NCI-H1694 treated with DMSO at 0.1 percent for 48 hours (cell line): ENCODE results near the gene MBNL2.

ENCODE experiments used
- DNase-seq: peaks from one replicate; lab custom pipeline; 2025; lab: John Stamatoyannopoulos, UW

MBNL2 gene

DNA sequence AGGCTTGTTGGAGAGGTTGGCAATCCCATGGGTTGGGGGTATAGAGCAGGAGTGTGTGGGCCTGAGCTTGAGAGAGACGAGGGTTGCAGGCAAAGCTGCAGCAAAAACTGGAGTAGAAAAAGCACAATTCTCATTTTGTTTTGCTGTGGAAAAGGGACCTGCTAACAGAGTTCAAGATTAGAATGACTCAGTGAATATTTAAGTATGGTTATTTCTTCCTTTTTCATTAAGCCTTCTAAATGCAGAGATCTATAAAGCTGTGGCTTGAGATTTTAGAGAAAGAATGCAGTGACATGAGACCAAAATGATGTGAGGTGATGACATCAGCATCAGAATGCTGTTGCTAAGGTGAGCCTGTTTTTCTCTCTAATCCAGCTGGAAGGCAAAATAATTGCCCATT, 10.8 kb upstream of the MBNL2 start:
- DNase-seq = no peak

DNA sequence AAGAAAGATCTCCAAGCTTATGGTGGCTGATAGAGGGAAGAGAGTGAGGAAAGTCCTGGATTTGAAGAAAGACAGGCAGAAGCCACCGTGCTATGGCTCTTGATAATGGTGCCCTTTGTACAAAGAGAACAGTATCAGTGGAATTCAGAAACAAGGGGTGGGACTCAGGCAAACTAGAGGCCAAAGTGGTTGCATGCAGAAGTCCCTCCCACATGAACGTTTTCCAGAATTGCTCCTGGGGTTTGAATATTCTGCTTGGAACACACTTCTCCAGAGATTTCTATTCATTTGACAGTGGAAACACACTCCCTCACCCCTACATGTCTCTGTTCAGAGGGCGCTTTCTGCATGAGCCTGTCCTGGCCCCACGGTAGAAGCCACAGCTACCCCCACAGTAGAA, 10.1 kb upstream of the MBNL2 start:
- DNase-seq = no peak

DNA sequence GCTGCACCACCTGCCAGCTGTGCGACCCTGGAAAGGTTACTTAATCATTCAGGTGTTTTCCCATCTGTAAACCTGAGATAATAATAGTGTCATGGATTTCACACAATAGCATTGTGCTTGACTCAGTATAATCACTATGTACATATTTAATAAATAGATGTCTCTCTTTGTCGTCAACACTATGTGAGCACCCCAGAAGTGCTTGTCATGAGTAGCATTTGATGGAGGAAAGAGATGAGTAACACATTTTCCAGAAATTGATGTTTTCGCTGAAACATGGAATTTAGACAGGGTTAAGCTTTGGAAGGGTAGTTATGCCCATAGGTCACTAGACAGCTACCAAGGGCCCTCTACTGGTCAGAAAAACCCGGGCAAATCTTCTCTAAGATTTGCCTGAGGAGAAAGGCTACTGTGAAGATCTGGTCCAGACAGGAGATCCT, 9.5 kb upstream of the MBNL2 start:
- DNase-seq = no peak

DNA sequence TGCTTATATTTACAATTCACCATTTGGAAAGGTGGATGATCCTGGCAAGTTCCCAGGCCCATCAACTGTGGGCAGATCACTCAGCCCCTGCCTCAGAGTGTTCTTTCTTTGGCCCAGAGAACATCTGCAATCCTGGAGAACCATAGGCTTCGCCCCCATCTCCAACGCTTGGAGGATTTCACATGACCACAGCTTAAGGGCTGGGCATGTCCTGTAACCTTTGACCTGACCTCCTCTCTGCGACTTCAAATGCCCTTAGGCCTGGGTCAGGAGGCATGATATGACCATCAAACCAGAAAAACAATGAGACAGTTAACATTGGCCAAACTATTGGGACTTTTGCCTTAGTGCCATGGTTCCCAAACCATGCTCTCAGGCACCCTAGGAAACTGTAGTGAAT, 7.2 kb upstream of the MBNL2 start:
- DNase-seq = no peak

DNA sequence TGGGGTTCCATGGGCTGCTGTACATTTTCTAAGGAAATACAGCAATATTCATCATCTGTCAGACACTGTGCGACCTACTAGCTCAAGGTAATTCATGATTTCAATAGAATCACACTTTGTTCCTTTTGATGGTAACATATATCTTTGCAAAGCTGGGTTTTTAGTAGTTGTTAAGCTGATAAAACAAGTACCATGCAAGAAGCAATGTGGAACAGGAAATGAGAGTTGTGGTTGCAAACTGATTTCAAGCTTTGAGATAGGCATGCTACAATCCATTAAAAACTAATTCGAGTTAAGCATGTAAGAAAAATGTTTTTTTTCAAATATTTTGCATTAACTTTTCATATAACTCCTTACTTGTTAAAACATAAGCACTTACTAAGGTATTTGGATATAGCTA, 6.8 kb upstream of the MBNL2 start:
- DNase-seq = no peak

DNA sequence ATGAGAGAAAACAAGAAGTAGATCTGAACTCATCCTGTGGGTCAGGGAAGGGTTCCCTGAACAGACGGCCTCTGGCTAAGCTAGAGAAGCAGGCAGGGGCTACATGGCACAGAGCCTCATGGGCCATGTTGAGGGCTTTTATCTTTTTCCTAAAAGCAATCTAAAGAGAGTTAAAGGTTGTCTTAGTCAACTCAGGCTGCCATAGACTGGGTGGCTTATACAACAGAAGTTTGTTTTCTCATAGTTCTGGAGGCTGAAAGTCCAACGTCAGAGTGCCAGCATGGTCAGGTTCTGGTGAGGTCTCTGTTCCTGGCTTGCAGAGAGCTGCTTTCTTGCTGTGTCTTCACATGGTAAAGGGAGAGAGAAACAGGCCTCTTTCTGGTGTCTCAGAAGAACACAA, 2.9 kb upstream of the MBNL2 start:
- no peak for DNase-seq

DNA sequence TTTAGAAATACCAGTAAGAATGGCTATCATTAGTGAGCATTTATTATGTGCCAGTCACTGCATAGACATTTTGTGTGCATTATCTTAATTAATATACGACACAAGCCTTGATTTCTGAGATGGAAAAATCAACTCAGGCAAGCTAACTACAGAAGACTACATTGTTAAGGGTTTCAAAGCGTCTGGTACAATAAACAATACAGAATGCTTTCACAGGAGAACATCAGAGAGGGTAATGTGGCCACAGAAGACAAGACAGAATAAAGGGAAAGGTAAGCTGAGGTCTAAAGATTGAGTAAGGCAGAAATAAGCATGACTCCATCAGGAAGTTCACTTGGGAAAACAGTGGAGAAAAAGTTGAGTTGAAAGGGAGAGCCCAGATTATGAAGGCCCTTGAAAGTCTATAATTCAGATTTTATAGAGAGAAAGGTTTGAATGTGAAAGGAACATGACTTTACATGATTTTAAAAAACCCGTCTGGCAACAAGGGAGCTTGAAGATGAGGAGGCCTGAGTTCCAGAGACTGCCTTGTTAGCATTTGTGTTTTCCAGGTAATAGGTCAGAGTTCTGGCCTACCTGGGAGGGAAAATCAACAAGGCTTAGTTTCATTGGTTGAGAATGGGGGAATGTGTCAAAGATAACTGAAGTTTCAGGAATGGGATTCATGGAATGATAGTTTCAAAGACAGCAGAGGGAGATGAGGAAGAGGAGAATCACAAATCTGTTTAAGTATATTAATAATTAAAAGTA, 1.8 kb upstream of the MBNL2 start:
- no peak for DNase-seq

DNA sequence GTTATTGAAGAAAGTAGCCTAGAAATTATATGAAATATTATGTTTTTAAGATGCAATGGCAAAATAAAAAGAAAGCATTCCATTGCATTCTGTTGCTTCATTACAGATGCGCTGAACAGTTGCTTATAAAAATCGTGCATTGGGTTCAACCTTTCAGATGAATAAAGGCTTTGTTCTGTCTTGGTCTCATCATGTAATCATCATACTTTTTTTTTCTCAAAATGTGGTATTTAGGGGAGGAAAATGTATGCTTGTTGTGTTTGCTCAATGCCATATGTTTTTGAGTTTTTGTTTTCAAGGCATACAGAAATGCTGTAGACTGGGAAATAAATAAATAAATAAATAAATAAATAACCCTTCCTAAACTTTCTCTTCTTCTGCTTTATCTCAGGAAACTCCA, 1.1 kb upstream of the MBNL2 start:
- no peak for DNase-seq

DNA sequence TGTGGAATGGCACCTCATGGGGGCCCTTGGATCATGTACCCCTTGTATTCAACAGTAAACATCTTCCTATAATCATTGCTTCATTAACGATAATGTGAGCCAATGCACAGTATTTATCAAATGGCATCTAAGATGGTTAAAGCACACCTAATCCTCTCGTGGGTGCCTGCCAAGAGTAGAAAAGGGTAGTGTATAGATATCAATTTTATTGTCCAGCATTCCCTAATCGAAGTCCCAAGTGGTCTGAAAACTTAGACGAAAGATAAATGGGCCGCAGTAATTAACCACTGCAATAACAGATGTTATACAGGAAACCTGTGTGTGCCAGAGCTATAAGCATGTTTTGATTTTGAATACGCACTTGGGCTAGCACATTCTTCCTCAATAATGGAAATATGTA, 667 bp upstream of the MBNL2 start:
- DNase-seq = no peak

DNA sequence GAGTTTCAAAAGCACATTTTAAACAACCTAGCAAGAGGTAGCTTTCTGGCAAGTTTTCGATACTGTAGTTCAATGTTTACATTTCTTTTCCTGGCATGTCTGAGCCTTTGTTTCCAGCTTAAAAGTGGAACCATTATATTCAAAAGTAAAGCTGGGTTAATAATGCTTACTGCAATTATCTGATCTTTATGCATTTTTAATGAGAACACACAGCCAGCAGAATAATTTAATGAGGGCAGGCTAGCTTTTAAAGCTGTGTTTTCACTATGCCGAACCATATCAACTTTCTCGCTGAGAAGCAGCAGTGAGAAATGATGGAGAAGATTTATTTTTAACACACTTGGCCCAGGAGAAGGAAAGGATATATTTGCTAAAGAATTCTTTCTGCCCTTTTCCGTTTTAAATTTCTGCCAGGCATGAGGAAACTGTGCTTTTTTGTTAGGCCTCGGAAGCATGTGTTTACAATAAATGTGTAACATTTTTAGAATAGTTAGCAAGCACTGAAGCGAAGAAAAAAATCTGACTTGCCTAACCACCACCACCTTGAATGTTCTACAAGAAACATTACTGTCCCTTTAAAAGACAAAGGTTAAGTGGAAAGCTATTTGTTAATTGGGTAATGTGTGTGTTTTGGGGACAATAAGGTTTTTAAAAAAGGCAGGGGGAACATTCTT, 1.0 kb downstream of the MBNL2 start:
- DNase-seq = no peak

DNA sequence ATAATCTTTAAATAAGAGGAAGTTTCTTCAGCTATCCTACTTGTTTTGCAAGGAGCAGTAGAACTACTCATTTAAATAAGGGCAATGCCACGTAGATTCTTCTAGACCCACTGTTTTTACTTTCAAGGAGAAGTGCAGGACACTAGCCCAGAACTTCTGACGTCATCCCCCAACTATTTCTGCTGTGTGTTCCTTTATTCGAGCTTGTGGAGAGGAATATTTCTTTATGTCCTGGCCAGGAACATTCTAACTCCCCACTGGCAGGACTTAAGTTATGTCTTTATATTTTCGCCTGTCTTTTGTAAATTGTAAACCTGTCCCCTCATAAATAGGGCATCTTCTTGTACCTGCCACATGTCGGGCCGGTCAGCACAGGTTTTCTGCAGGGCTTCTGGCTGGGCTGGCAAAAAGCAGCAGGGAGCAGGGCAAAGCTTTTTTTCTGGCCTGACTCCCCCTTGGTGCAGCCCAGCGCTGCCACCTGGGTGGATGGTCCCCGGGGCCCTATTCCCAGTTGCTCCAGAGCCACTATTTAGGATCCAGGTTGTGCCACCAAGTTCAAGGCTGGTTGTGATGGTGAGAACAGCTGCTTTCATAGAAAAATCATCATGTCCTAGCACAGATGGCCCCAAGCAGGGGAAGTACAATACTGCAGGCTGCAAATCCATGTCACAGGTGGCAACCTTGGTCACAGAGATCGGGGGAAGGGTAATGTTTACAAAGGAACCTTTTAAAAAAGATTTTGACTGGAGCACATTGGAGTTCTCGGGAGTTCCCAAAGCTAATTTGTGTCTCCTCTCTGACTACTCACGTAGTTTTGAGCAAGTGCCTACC, 1.8 kb downstream of the MBNL2 start:
- DNase-seq = peak; percentile 12

DNA sequence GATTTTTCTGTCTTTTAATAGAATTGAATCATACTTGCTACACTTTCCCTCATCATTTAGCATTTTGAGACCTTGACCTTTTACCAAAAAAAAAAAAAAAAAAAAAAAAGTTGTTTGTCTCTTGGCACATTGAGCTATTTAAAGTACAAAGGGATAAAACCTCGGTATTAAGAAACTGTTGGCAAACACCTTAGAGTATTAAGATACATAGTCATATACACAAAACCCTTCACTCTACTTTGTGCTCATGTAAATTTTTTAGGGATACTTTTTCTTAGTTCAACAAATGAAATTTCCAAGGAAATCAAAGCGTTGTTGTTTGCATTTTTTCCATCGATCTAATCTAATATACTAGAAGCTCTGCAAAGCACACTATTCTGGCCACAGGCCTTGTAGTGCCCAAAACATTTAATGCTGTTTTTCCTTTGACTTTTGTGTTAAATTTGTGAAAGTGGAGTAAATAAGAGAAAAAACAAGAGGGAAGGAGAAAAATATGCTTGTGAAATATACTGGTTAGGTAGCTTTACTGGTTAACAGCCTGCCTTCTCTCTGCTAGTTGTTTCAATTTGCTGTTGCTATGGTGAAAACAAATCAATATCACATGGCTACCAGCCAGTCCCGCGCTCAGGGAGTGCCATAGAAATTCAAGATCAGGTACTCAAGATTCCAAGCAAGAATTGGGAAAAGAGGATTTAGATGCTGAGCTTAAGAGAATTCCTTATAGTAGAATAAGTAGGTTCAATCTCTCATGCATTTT, 2.6 kb downstream of the MBNL2 start:
- DNase-seq = no peak

DNA sequence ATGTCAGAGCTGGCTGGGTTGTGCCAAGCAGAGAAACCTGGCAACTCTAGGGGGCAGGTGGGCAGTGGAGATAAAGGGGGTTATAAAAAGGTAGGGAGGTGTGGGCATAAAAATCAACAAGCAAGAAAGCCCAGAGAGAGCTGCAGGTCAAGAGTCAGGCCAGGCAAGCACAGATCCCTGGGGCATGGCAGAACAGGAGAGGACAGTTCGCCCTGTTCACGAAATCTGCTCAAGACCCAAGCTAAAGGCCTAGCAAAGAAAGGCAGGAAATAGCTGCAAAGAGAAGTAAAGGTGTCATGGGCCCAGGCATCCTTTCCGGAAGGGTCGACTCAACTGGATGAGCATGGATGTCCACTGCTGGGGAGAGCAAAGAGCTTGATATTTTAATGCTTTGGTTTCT, 3.4 kb downstream of the MBNL2 start:
- no peak for DNase-seq

DNA sequence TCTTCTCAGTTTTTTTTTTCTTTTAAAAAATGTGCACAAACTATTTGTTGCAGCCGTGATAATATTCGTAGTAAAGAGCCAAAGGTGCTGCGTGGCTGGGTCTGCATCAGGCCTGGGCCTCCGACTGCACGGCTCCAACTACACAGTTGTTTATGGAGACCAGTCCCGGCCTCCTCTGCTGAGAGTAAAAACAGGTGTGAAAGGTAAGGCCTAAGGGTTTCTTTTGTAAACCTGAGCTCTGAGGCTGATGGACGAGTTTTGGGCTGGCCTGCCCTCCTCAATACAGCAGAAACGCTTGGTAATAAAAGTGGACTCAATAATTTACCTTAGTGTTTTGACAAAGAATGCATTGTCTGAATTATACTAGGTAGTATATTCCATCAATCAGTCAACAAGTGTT, 3.9 kb downstream of the MBNL2 start:
- DNase-seq = no peak

DNA sequence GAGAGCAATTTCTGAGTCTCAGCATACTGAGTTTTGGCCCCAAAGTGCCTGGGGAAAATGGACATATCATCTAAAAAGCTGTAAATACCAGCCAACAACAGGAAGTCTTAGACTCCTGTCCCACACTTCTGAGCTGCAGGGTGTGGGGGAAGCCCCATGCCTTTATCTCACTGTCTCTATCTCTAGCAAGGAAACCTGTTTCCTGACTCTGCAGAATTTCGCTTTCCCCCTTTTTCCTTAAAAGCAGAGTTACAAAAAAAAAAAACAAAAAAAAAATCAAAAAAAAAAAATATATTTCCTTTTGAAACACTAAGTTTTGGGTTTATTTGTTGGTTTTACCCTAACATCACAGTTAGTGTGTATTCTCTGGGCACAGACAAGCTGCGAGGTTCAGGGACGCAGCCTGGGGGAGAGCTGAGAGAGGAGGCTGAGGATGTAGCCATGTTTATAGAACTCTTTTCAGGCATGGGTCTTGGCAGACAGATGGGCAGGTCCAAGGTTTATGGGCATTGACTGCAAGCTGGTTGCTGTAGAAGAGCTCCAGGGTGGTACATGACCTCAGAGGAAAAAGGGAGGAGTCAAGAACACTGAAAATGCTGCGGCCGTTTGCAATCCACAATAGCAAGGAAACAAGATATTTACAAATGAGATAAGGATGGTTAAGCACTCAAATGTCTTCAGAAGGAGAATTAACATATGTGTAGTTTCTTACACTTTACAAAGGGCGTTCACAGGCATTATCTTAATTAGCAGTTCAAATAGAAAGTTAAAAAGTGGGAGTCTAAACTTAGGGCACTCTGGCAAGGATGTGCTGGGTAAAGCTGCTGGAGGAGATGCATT, 4.9 kb downstream of the MBNL2 start:
- DNase-seq = no peak

DNA sequence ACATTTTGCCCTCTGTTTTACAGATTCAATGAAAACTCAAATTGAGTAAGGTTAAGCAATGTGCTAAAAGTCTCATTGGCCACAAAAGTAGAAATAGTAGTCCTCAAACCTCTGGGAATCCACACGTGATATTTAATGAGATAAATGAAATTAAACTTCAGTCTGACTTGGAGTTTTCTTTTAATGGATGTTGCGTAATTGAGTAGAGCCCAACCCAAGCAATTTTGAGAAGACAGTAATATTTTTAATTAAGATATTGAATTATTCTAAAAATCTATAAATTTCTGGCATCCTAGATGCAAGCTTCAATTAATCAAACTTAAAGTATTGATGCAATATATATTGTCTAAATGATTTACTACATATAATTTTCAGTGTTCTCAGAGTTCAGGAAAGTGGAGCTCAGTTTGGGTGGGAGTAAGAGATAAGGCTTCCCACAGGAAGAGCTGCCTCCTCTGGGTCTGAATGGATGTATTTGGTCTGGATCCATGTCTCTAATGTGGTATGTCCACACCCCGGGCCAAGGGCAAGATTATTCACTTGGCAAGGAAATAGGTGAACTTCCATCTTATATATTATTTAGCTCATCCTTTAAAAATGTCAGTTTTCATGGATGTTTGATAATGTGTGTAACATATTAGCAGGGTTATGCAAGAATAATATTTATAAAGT, 6.9 kb downstream of the MBNL2 start:
- no peak for DNase-seq

DNA sequence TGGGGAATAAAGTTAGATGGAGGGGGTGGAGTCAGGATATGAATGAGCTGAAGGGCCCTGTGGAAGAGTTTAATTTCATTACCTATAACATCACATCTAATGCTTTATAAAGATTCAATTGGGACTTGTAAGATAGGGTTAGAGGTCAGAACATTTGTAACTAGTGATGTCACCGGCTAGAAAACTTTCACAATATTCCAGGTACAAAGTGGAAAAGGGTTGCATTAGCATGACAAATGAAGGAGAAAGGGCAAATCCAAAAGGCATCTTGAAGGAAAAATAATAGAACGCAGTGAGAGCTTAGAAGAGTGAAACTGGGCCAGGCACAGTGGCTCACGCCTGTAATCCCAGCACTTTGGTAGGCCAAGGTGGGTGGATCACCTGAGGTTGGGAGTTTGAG, 7.6 kb downstream of the MBNL2 start:
- no peak for DNase-seq

DNA sequence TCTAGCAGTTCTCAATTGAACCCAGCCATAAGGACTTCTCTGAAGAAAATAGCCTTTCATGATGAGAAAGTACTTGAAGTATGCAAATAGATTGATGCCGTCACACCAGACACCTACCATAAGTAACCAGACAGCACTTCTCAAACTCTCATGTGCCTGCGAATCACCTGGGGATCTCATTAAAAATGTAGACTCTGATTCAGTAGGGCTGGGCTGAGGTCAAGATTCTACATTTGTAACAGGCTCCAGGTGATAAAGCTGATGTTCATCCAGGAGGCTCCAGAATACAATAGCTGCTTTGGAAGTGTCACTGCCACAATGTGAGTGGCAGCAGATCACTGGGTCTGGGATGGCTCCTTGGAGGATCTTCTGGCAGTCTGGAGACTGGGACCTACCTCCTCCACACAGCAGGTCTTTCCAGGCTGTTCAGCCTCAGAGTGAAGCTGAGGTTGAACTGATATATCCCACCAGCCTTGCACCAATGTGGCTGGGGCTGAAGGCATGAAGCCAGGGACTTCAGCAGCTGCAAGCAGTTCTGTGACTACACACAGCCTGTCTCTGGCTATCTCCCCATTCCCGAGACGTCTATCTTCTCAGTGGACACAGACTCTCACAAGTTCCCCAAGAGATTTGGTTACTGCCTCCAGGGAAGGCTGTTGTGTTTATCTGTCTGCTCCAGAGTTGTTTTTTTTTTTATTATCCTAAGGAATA, 9.1 kb downstream of the MBNL2 start:
- DNase-seq = no peak

DNA sequence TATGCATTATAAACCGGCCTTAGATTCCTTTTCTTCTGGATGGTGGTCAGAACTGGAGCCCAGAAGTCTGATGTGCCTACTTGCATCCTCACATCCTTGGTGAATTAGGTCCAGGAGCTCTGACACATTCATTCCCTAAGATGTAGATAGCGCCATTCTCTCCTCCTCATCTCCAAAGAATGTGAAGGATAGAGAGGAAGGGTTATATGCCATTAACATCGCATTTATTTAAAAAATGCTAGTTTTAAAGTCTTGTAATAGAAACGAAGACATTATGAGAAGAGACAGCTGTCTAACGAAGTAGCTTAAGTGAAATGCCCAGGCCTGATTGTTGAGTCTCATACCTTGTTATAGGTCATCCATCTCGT, 9.7 kb downstream of the MBNL2 start:
- DNase-seq = no peak

DNA sequence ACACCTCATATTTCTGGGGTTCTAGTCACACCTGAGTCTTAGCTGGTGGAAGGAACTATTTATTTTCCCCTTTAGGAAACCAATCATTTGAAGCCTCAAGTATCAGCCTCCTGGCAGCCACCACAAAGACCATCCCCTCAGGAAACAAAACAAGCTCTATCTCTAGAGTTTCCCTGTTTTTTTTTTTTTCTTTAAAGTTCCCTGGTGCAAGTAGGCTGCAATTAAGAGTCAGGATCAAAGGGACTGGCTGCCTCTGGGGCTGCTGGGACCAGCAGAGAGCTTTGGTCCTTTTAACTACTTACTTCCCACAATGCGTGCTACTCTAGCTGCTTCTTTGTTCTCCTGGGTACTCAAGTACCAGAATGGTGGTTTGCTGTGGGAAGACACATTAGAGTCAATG, 11.4 kb downstream of the MBNL2 start:
- no peak for DNase-seq
